Fibroblast of skin of abdomen (primary cell): ENCODE data around the gene ARHGEF7.

Source experiments
- DNase-seq: peaks from one replicate; pipeline ENCODE4 v3.0.0-alpha.2; 2013

The ARHGEF7 gene

GRCh38 chr13:111304603-111305289, 189.6 kb downstream of the ARHGEF7 start:
- no peak for DNase-seq

GRCh38 chr13:111312944-111313590, 198.0 kb downstream of the ARHGEF7 start:
- DNase-seq = no peak

- DNase-seq = no peak
Observed at GRCh38 chr13:111313911-111314425, 198.9 kb downstream of the ARHGEF7 start.

GRCh38 chr13:111314852-111315251, 199.7 kb downstream of the ARHGEF7 start:
- DNase-seq = peak; percentile 80

GRCh38 chr13:111315347-111315995, 200.4 kb downstream of the ARHGEF7 start:
- DNase-seq = peak; percentile 17

- no peak for DNase-seq
Observed at GRCh38 chr13:111316161-111316730, 201.1 kb downstream of the ARHGEF7 start.

- no peak for DNase-seq
Observed at GRCh38 chr13:111317042-111317550, 202.0 kb downstream of the ARHGEF7 start.

GRCh38 chr13:111317571-111318345, 202.6 kb downstream of the ARHGEF7 start:
- DNase-seq = no peak

GRCh38 chr13:111318386-111318785, 203.3 kb downstream of the ARHGEF7 start:
- DNase-seq = no peak

- no peak for DNase-seq
Observed at GRCh38 chr13:111319521-111319920, 204.4 kb downstream of the ARHGEF7 start.

GRCh38 chr13:111319998-111320911, 205.1 kb downstream of the ARHGEF7 start, which contains the start of gene TEX29:
TSS of gene TEX29 (plus strand) at chr13:111320642. CDS start at chr13:111320891, 249 bp downstream.
- DNase-seq = no peak

- DNase-seq = no peak
Observed at GRCh38 chr13:111322001-111322915, 207.1 kb downstream of the ARHGEF7 start.

- DNase-seq = no peak
Observed at GRCh38 chr13:111322916-111323331, 207.8 kb downstream of the ARHGEF7 start.

GRCh38 chr13:111323549-111323948, 208.4 kb downstream of the ARHGEF7 start:
- DNase-seq = no peak

GRCh38 chr13:111323950-111324651, 209.0 kb downstream of the ARHGEF7 start:
- no peak for DNase-seq

GRCh38 chr13:111324736-111325135, 209.6 kb downstream of the ARHGEF7 start:
- no peak for DNase-seq

- DNase-seq = no peak
Observed at GRCh38 chr13:111325146-111325890, 210.2 kb downstream of the ARHGEF7 start.

- DNase-seq = no peak
Observed at GRCh38 chr13:111325941-111326620, 211.0 kb downstream of the ARHGEF7 start.
